NCI-H1694 treated with DMSO at 0.1 percent for 48 hours (cell line): ENCODE measurements around the gene PRCC.
"Not testable (repeated sequence)": the region's sequence is repeated elsewhere in the genome, so short reads cannot be mapped to it uniquely, and the experiment has no call there.

Source experiments
- DNase-seq: peaks from one replicate; lab custom pipeline; 2025; lab: John Stamatoyannopoulos, UW

Gene PRCC

GRCh38 chr1:156744344-156744743 is 23.0 kb upstream of the PRCC start:
- no peak for DNase-seq

GRCh38 chr1:156744786-156745419 is 22.4 kb upstream of the PRCC start:
- DNase-seq: no peak

- DNase-seq: no peak
Observed at GRCh38 chr1:156745881-156746280, 21.5 kb upstream of the PRCC start.

- no peak for DNase-seq
Observed at GRCh38 chr1:156746406-156746727, 21.0 kb upstream of the PRCC start.

GRCh38 chr1:156746728-156747631 is 20.4 kb upstream of the PRCC start:
- DNase-seq: peak; percentile 77

GRCh38 chr1:156747742-156748669 is 19.3 kb upstream of the PRCC start:
- DNase-seq: no peak

GRCh38 chr1:156748670-156749418 is 18.5 kb upstream of the PRCC start:
- DNase-seq: no peak

- no peak for DNase-seq
Observed at GRCh38 chr1:156749419-156750118, 17.8 kb upstream of the PRCC start.

- DNase-seq: no peak
Observed at GRCh38 chr1:156750191-156750672, 17.1 kb upstream of the PRCC start.

GRCh38 chr1:156750711-156751450 is 16.5 kb upstream of the PRCC start:
- no peak for DNase-seq

GRCh38 chr1:156751451-156751756 is 15.9 kb upstream of the PRCC start, which contains the start of gene HDGF:
Gene HDGF (minus strand): TSS chr1:156751675. CDS start chr1:156751429, 246 bp downstream.
- DNase-seq: no peak

GRCh38 chr1:156751757-156752481 is 15.4 kb upstream of the PRCC start:
- peak; percentile 96 for DNase-seq

GRCh38 chr1:156752843-156753482 is 14.4 kb upstream of the PRCC start:
- no peak for DNase-seq

GRCh38 chr1:156754219-156754618 is 13.1 kb upstream of the PRCC start:
- no peak for DNase-seq

GRCh38 chr1:156755527-156755950 is 11.8 kb upstream of the PRCC start:
- DNase-seq: no peak

- DNase-seq: no peak
Observed at GRCh38 chr1:156756355-156756754, 11.0 kb upstream of the PRCC start.

- not testable (repeated sequence) for DNase-seq
Observed at GRCh38 chr1:156757572-156758253, 9.6 kb upstream of the PRCC start.

GRCh38 chr1:156760092-156760795 is 7.1 kb upstream of the PRCC start:
- DNase-seq: no peak
